Urinary bladder (tissue), 4 donors: Measurements from ENCODE around the gene ATP7A. TPM values are rescaled to one million over a fixed set of nuclear protein-coding genes. Genes with fewer than 3 reads are reported as not detected.
"Not testable (repeated sequence)": the region's sequence is repeated elsewhere in the genome, so short reads cannot be mapped to it uniquely, and the experiment has no call there.

Experiments used
- DNase-seq: peaks from one replicate; pipeline ENCODE4 v3.0.0-alpha.2; 2015; ENCODE audit errors: extremely low spot score
- H3K27ac ChIP-seq: one replicate; pipeline ENCODE4 v1.5.1; 2013; ENCODE audit warnings: low read depth, mild to moderate bottlenecking, moderate library complexity
- H3K36me3 ChIP-seq: one replicate; pipeline ENCODE4 v1.6.1; 2013; ENCODE audit warnings: mild to moderate bottlenecking, moderate library complexity; ENCODE audit not compliant: insufficient read depth
- H3K4me1 ChIP-seq: one replicate; pipeline ENCODE4 v1.6.1; 2013; ENCODE audit warnings: mild to moderate bottlenecking, moderate library complexity; ENCODE audit not compliant: insufficient read depth
- H3K4me3 ChIP-seq: one replicate; pipeline ENCODE4 v1.5.1; 2013; ENCODE audit warnings: low read depth, low read length
- WGBS: extraction: QIAGEN DNeasy Blood & Tissue Kit; methylation state at CpG from one replicate; pipeline ENCODE4 v1.1.7; 2013; 5-methylcytosine and 5-hydroxymethylcytosine counted together
- polyA plus RNA-seq: library from polyadenylated mRNA; stranded (reverse); fragments of 200-250 nt; gene quantifications from one replicate; pipeline ENCODE4 v1.2.3, GENCODE V29; 2013
- small RNA-seq: library from RNA; depleted of rRNA; stranded (forward); fragments of <200 nt; gene quantifications from one replicate; pipeline ENCODE3, GENCODE V24; 2014
- total RNA-seq: library from RNA; depleted of rRNA; stranded (reverse); fragments of >200 nt; gene quantifications from one replicate; pipeline ENCODE4 v1.2.3, GENCODE V29; 2014
- donor health status: healthy with polysubstance abuse.
- donor health status: healthy.

Gene ATP7A
- total and polyA plus RNA-seq, 2 donors, result 5.1 to 29.6 TPM

DNA sequence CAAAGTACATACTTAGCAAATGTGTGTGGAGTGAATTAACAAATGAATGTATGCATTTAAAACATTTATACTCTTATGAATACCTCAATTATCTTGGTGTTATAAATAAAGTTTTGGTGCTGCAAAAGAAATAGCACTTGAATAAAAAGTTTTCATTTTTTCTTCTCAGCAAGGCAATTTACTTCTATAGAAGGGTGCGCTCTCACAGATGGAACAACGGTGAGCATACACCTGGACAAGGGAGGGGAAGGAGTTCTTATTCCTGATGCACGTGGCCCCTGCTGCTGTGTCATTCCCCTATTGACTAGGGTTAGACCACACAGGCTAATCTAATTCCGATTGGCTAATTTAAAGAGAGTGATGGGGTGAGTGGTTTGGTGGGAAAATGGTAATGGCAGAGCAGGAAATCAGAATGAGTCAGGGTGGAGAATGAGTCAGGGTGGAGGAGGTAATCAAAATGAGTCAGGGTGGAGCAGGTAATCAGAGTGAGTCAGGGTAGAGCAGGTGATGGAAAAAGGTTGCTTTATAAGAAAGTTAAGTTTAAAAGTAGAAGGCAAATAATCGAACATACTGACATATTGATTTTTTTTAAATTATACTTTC, 165.4 kb downstream of the ATP7A start:
- no peaks in the 10 kb centered on the region for H3K4me1 ChIP-seq
- DNase-seq, result no peak
- WGBS, result 87% methylated on average over 5 of the region's 5 CpGs

DNA sequence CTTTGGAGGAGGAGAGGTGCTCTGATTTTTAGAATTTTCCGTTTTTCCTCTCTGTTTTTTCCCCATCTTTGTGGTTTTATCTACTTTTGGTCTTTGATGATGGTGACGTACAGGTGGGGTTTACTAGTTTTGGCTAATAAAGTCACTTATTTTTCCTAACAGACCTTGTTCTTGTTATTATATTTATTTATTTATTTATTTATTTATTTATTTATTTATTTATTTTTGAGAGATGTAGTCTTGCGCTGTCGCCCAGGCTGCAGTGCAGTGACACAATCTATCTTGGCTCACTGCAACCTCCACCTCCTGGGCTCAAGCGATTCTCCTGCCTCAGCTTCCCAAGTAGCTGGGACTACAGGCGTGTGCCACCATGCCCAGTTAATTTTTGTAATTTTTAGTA, 170.9 kb downstream of the ATP7A start:
- H3K4me3 ChIP-seq, H3K4me1 ChIP-seq, H3K36me3 ChIP-seq, H3K27ac ChIP-seq, DNase-seq: not testable (repeated sequence)
- 96% methylated on average over 6 of the region's 6 CpGs for WGBS

More for the DNA sequence above, 165.4 kb downstream of the ATP7A start:
- H3K4me3 ChIP-seq, result no peak overlapping the region
- no peak overlapping the region for H3K27ac ChIP-seq
- no peaks in the 10 kb centered on the region for H3K36me3 ChIP-seq

DNA sequence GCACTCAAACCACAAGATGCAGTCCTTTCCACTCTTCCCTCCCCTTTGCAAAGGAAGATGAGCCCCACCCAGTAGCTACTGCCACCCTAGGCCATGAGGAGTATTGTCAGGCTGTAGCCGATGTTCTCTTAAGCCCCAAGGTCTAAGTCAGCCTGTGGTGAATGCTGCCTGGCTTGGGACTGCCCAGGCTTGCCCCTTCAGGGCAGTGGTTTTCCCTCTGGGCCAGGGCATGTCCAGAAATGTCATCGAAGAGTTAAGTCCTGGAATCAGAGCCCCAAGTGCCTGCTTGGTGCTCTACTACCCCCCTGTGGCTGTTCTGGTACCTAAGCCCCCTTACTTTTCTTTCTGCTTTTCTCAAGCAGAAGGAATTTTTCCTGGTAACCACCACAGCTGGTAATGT, 181.8 kb downstream of the ATP7A start:
- Histone ChIP-seq H3K4me3 (no peak overlapping the region), H3K4me1 (no peaks in the 10 kb centered on the region), H3K27ac (no peak overlapping the region), H3K36me3 (no peaks in the 10 kb centered on the region)
- WGBS, result 23% methylated on average over 2 of the region's 2 CpGs
- no peak for DNase-seq

DNA sequence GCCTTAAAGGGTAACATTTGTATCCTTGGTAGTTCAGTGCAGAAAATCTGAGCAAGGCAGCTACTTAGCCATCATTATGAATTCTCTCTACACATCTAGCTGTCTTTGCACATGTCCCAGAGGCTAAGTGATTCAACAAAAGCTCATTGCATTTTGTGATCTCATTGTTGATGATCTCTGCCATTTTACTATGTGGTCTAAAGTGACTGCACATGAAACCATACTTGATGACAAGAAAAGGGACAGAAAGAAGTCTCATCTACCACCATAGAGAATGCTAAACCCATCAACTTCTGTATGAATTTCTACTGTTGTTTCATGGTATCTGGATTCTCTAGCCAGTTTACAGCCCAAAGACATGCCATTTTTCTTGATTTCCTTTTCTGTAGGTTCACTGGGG, 187.6 kb downstream of the ATP7A start:
- Histone ChIP-seq H3K36me3 (no peaks in the 10 kb centered on the region), H3K27ac (no peak overlapping the region), H3K4me1 (no peaks in the 10 kb centered on the region), H3K4me3 (no peak overlapping the region)
- no peak for DNase-seq

Small RNA genes within 50 kb of the gene (small RNA-seq; reads per million reads assigned to genes)
- gene RN7SL460P, result not detected

Other genes with a start within 250 kb of the ATP7A start
- 236 TPM for gene ATRX, start 124.5 kb upstream of the ATP7A start, total RNA-seq
- 21.7 TPM for gene ATRX, start 124.5 kb upstream of the ATP7A start, polyA plus RNA-seq
- 108 TPM for gene MAGT1, start 15.3 kb upstream of the ATP7A start, total RNA-seq
- 24.7 TPM for gene MAGT1, start 15.3 kb upstream of the ATP7A start, polyA plus RNA-seq
- 350 TPM for gene COX7B, start 11.2 kb upstream of the ATP7A start, total RNA-seq
- 645 TPM for gene COX7B, start 11.2 kb upstream of the ATP7A start, polyA plus RNA-seq
- gene PGAM4, start 58.9 kb downstream of the ATP7A start, total RNA-seq, result not detected
- 0.13 TPM for gene PGAM4, start 58.9 kb downstream of the ATP7A start, polyA plus RNA-seq
- gene PGK1, start 193.6 kb downstream of the ATP7A start, total RNA-seq, result 101 TPM
- gene PGK1, start 193.6 kb downstream of the ATP7A start, polyA plus RNA-seq, result 205 TPM
- gene TAF9B, start 229.0 kb downstream of the ATP7A start, total RNA-seq, result 41.0 TPM
- gene TAF9B, start 229.0 kb downstream of the ATP7A start, polyA plus RNA-seq, result 22.0 TPM